Measurements from ENCODE around the gene EPHB2.

GRCh38 chr1:22780696-22781095, 70.1 kb downstream of the EPHB2 start:
- TF ChIP-seq, protein P1, sequence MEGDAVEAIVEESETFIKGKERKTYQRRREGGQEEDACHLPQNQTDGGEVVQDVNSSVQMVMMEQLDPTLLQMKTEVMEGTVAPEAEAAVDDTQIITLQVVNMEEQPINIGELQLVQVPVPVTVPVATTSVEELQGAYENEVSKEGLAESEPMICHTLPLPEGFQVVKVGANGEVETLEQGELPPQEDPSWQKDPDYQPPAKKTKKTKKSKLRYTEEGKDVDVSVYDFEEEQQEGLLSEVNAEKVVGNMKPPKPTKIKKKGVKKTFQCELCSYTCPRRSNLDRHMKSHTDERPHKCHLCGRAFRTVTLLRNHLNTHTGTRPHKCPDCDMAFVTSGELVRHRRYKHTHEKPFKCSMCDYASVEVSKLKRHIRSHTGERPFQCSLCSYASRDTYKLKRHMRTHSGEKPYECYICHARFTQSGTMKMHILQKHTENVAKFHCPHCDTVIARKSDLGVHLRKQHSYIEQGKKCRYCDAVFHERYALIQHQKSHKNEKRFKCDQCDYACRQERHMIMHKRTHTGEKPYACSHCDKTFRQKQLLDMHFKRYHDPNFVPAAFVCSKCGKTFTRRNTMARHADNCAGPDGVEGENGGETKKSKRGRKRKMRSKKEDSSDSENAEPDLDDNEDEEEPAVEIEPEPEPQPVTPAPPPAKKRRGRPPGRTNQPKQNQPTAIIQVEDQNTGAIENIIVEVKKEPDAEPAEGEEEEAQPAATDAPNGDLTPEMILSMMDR (IDR thresholded peaks at IDR 0.05): no peak
- no peak for TF ChIP-seq POLR2A (IDR thresholded peaks at IDR 0.05)
- TF ChIP-seq EP300 (IDR thresholded peaks at IDR 0.05): no peak
